Measurements from ENCODE around the gene CHMP4A.

CHMP4A gene

DNA sequence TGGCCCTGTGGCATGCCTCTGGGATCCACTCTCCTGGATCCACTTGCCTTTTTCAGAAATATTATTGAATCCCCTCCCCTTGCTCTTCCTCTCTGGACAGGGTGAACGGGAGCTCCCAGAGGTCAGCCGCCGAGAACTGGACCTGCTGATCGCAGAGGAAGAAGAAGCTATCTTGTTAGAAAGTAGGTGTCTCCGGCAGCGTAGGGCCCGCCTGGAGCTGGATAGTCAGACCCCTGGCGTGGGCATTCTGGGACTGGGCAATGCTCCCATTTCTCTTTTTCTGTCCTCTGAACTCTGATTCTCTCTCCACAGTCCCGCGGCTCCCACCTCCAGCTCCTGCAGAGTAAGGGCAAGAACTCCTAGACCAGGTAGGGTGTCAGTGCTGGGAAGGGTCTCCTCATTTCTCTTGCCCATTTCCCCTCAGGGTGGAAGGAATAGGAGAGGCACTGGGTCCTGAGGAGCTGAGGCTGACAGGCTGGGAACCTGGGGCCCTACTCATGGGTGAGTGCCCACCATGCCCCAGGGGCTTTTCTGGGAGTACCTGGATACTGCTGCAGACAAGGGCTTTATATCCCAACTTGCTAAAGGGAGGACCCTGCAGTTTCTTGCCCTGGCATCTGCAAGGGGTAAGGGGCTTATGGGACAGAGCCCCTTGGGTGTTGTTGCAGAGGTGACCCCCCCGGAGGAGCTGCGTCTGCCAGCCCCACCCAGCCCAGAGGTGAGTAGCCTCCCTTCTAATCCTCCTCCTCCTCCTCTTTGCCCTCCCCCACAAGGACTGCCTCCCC is 36.1 kb downstream of the CHMP4A start:
- no peak for DNase-seq

DNA sequence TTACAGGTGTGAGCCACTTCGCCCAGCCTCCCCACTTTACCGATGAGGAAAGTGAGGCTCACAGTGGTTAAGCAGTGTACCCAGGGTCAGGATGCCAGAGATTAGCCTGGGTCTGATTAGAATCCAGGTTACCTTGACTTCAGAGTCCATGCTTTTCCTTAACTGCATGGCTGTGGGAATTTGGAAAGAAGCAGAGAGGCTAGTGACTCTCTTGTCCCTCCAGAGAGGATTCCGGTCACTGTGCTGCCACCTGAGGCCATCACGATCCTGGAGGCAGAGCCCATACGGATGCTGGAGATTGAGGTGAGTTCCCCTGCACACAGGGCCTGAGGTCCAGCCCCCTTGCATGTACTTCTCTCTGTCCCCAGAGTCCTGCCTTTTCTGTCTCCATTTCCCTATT is 36.7 kb downstream of the CHMP4A start:
- DNase-seq: no peak

DNA sequence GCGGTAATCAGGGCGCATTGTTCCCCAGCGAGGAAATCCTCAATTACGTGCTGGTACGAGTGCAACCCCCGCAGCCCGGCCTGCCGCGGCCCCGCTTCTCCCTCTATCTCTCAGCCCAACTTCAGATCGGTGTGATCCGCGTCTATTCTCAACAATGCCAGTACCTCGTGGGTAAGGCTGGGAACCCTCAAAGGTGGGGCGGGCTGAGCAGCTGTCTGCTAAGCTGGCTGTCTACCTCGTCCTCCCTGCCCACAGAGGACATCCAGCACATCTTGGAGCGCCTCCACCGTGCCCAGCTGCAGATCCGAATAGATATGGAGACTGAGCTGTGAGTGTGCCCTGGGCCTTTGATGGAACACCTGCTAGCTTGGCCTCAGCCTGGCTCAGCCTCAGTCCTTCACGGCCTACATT is 40.4 kb downstream of the CHMP4A start:
- DNase-seq: no peak

DNA sequence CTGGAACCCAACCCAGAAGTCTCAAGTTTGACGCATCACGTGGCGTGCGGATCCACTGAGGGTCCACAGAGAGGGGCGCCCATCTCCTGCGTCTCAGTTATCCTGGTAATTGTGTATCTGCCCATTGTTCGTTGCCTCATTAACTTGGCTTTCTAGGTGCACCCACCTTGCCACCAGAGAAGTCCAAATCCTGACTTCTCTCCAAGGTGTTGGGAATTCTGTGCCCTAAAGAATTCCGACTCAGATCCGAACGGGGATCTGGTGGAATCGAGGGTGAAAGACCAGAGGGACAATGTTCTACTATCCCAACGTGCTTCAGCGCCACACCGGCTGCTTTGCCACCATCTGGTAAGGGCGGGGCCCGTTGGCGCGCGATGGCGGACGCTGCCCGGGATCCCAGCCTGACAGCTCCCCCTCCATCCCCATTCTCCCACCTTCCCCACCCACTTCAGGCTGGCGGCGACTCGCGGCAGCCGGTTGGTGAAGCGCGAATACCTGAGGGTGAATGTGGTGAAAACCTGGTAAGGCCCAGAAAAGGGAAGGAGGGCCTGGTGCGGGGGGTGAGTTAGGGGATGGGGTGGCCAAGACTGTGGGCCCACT is 40.9 kb downstream of the CHMP4A start:
- peak; percentile 49 for DNase-seq

DNA sequence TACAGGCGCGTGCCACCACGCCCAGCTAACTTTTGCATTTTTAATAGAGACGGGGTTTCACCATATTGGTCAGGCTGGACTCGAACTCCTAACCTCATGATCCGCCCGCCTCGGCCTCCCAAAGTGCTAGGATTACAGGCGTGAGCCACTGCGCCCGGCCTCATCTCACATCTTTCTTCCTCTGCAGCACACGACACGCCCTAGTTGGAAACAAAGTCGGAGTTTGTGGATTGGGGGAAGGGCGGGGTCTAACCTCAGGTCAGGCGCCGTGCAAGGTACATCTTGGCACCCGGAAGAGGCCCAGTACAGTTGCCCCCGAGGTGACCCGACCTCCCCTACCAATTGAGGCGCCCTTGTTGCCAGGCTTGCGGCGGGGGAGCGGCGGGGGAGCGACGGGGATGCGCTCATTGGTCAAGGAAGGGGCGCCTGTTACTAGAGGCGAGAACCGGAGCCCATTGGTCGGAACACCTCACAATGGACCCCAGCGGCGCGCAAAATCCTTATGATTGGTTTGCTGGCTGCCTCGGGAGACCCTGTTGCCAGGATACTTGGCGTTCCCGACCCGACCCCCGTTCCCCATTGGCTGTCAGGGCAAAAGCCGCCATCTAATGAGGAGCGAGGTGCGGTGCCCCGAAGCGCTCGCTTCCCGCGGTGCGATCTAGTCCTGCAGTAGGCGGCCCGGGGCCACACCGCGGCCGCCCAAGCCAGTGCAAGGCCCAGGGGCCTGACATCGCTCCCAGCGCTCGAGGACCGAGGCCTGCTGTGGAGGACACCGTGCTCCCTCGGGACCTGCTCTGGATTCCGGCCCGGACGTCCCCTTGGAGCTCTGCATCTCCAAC is 41.6 kb downstream of the CHMP4A start, which contains the start of gene REC8:
Gene REC8 (plus strand): TSS at position 659 of the 839 bp plus-strand sequence. CDS start 473 bp downstream, outside the sequence.
- peak; percentile 98 for DNase-seq

DNA sequence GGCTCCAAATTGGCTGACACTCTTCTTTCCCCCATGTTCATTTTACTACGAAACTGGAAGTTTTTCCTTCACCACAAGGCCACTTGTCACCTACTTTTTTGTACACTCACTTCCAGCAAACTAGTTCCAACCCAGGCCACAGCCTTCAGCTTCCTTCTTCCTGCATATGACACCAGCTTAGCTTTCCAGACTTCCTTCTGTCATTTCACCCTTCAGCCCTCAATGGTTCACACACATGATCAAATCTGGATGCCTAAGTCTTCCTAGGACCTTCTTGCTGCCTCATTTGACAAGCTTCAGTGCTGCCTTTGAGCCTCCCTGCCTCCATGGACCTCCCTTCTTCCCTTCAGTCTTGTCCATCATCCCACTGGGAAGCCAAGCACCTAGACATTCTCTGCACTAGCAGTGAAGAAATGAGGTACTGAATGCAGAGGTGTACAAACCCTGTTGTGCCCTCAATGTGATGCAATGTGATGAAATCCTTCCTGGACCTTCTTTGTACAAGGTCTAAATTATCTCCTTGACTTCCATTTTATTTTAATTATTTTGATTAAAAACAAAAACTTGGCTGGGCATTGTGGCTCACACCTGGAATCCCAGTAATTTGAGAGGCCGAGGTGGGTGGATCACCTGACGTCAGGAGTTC is 45.7 kb downstream of the CHMP4A start:
- no peak for DNase-seq

DNA sequence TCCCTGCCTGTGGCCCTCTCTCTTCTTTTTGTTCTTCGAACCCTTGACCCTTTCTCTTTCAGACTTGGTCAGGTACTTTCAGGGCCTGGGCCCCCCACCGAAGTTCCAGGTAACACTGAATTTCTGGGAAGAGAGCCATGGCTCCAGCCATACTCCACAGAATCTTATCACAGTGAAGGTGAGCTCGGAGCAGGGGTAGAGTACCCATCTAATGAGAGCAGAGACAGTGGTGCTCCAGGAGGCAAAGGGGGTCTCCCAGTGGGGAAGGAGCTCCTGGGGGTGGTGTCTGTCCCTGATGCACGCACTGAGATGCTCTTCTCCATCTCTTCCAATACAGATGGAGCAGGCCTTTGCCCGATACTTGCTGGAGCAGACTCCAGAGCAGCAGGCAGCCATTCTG is 47.5 kb downstream of the CHMP4A start:
- DNase-seq: no peak

DNA sequence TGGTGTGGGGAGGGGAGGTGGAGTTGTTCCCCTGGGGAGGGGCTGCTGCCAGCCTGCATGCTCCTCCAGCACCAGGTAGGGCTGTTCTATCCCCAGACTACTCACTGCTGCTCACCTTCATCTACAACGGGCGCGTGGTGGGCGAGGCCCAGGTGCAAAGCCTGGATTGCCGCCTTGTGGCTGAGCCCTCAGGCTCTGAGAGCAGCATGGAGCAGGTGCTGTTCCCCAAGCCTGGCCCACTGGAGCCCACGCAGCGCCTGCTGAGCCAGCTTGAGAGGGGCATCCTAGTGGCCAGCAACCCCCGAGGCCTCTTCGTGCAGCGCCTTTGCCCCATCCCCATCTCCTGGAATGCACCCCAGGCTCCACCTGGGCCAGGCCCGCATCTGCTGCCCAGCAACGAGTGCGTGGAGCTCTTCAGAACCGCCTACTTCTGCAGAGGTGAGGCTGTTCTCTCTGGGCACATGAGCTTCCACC is 48.7 kb downstream of the CHMP4A start:
- DNase-seq: no peak

DNA sequence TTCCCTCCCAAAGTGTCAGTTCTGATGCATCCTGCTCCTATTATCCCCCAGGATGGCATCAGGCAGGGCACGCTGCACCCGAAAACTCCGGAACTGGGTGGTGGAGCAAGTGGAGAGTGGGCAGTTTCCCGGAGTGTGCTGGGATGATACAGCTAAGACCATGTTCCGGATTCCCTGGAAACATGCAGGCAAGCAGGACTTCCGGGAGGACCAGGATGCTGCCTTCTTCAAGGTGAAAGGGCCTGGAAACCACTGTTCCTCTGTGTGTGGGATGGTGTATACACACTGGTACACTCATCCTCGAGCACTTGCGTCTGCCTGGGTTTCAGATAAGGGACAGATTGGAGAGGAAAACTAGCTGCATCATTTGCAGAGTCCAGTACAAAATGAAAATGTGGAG is 51.2 kb downstream of the CHMP4A start:
- DNase-seq: no peak

DNA sequence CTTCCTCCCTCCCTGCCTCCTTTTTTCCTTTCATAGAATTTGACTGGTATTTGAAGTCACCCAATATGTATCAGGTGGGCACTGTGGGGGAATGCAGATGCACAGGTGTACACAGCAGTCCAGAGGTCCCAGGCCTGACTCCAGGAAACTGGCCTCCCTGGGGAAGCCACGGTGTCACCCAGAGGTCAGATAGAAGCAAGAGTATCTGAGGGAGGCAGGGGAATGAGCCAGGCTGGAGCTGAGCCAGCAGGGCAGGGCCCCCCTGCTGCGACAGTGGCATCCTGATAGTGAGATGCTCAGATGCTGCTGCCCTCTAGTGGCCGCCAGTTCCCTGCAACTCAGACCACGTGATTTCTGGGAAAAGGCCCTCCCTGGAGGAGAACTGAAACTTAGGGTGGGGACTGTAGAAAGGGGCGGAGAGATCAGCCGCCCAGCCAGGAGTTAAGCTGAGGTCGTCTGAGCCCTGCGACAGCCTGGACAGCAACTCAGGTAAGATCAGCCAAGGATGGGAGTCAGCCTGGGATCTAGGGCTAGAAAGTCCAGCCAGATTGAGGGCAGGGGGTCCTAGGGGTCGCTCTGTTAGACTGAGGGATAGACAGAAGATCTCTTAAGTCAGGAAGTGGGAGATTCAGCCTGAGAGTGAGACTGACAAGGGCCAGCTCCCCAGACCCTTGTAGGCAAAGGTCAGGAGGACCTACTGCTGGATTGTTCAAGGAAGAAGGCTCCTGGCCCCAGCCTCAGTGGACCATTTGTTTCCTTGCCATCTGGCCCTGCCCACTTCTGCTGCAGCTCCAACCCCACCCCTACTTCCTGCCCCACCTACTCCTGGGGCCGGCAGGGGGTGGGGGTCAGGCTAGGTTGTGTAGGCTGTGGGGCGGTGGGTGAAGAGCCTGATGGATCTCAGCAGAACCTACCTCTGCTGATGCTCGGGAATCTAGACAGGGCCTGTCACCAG is 52.2 kb downstream of the CHMP4A start, which contains the start of gene IRF9:
Gene IRF9 (plus strand): TSS at position 416 of the 955 bp plus-strand sequence. CDS start 880 bp downstream, outside the sequence.
- peak; percentile 98 for DNase-seq

DNA sequence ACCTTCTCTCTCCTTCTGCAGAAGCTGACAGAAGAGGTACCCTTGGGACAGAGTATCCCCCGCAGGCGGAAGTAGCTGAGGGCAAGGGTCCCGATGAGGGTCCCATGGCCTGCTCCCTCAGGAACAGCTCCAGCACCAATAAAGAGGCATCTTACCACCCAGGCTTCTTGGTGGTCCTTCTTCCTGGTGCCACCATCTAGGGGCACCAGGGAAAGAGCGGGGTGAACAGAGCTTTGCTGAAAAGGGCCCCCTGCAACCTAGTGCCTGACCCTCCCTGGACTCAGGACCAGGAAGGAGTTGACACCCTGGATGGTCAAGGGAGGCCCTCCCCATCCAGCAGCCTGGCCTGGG is 52.8 kb downstream of the CHMP4A start:
- DNase-seq: no peak

DNA sequence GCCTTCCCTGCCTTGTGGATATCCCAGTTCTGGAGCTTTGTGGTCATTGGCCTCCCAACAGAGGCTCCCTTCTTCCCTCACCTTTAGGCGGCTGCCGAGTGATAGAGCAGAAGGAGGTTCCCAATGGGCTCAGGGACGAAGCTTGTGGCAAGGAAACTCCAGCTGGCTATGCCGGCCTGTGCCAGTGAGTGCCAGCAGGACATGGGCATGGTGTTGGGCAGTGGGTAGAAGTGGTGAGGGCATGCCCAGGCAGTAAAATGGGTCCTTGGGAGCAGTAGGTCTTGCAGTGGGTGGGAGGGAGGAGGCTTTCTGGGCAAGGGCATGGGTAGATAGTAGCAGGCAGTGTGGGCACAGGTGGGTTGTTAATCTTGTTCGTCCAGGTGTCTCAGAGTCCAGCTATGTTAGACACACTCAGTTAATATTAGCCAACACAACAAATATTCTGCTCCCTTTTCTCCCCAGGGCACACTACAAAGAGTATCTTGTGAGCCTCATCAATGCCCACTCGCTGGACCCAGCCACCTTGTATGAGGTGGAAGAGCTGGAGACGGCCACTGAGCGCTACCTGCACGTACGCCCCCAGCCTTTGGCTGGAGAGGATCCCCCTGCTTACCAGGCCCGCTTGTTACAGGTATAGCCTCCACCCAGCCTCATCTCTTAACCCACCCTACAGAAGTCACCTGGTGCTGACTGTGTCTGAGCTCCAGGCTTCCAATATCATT is 53.4 kb downstream of the CHMP4A start:
- no peak for DNase-seq

Measured in hematopoietic multipotent progenitor cell treated with erythropoietin and hydrocortisone succinate and interleukin-3 and kit ligand, for 6 days (in vitro differentiated cells).